HUDEP-2 (cell line): ENCODE measurements around the gene WDR62.

Source experiments
- DNase-seq, 76 experiments: peaks; one replicate each; lab custom pipeline; 2025; ENCODE audit not compliant: unreplicated experiment in 76 of 76; lab: John Stamatoyannopoulos, UW

Gene WDR62

GRCh38 chr19:36054733-36055686 is at the start of gene WDR62:
Gene WDR62 (plus strand): TSS chr19:36054897. CDS start chr19:36054972, 75 bp downstream.
- DNase-seq, result peak in 75 of 76 experiments; percentile 79 to 100 (median 97)

GRCh38 chr19:36006955-36007354 is 47.7 kb upstream of the WDR62 start:
- no peak for DNase-seq

- no peak for DNase-seq
These were observed 46.2 kb upstream of the WDR62 start, which contains the start of gene SYNE4 for GRCh38 chr19:36008336-36008978. Gene SYNE4 (minus strand): TSS chr19:36008813. CDS start chr19:36008681, 132 bp downstream.

- peak in 59 of 76 experiments; percentile 3 to 79 (median 52) for DNase-seq
These were observed 45.5 kb upstream of the WDR62 start for GRCh38 chr19:36009220-36009619.

GRCh38 chr19:36009633-36010379 is 44.9 kb upstream of the WDR62 start:
- no peak for DNase-seq

GRCh38 chr19:36010402-36010801 is 44.3 kb upstream of the WDR62 start:
- no peak for DNase-seq

GRCh38 chr19:36013280-36014011 is 41.3 kb upstream of the WDR62 start:
- peak in 15 of 76 experiments; percentile 6 to 41 (median 23) for DNase-seq

GRCh38 chr19:36014012-36014924 is 40.4 kb upstream of the WDR62 start, which contains the start of gene ALKBH6:
Gene ALKBH6 (minus strand): TSS chr19:36014213. CDS start chr19:36013397, 816 bp downstream.
- DNase-seq, result peak in 75 of 76 experiments; percentile 87 to 100 (median 100)

GRCh38 chr19:36019061-36019670 is 35.5 kb upstream of the WDR62 start:
- DNase-seq, result no peak

- no peak for DNase-seq
These were observed 31.3 kb upstream of the WDR62 start for GRCh38 chr19:36023432-36023831.

GRCh38 chr19:36025541-36025940 is 29.2 kb upstream of the WDR62 start:
- no peak for DNase-seq

- DNase-seq, result no peak
These were observed 28.4 kb upstream of the WDR62 start for GRCh38 chr19:36026091-36026876.

- no peak for DNase-seq
These were observed 27.0 kb upstream of the WDR62 start for GRCh38 chr19:36027696-36028095.

GRCh38 chr19:36028313-36029041 is 26.2 kb upstream of the WDR62 start:
- DNase-seq, result no peak

- peak in 1 of 76 experiments; percentile 9 for DNase-seq
These were observed 24.2 kb upstream of the WDR62 start for GRCh38 chr19:36030264-36031148.

GRCh38 chr19:36031308-36031707 is 23.4 kb upstream of the WDR62 start:
- DNase-seq, result no peak
